Stimulated activated CD4-positive, alpha-beta T cell treated with anti-CD3 and anti-CD28 coated beads, Interleukin-15, amount 100 ng/mL, for 1 hour (primary cell): ENCODE measurements around the gene PLAU.
"Not testable (repeated sequence)": the region's sequence is repeated elsewhere in the genome, so short reads cannot be mapped to it uniquely, and the experiment has no call there.

Experiments
- DNase-seq, 2 donors: peaks; one replicate each; pipeline ENCODE4 v3.0.0-alpha.2; 2020; ENCODE audit warnings: low read depth in 1 of 2, low spot score in 1 of 2

Gene PLAU

DNA sequence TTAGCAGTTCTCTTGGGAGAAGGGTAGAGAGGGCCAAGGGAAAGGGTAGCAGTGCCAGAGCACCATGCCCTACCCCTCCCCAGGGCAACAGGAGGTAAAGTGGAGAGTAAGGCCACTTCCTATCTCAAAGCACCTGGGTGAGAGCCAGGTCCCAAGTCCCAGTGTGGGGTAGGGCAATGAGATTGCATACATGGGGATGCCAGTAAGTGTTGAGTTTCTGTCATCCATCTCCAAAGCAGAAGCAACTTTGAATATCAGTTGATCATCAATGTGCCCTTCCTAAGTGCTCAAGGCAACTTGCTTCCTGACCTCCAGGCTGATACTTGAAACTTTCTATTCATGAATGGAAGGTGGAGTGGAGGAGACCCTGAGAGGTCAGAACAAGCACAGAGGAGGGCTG is 34.4 kb upstream of the PLAU start:
- no peak for DNase-seq

DNA sequence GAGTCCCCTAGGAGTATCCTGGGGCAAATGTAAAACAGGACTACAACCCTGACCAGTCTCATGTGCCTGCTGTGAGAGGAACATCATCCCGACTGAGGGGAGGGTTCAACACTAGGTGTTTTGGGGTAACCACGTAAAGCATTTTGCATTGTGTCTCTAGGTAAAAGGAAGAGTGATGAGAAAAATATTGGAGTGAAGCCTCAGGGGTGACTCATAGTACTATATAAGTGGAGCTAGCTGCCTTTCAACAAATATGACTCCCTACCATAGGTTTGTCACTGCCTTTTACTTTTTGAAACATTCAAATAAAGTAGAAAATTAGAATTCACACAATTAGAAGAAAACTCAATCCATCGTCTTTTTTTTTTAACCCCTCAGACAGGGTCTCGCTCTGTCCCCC is 34.0 kb upstream of the PLAU start:
- no peak for DNase-seq

DNA sequence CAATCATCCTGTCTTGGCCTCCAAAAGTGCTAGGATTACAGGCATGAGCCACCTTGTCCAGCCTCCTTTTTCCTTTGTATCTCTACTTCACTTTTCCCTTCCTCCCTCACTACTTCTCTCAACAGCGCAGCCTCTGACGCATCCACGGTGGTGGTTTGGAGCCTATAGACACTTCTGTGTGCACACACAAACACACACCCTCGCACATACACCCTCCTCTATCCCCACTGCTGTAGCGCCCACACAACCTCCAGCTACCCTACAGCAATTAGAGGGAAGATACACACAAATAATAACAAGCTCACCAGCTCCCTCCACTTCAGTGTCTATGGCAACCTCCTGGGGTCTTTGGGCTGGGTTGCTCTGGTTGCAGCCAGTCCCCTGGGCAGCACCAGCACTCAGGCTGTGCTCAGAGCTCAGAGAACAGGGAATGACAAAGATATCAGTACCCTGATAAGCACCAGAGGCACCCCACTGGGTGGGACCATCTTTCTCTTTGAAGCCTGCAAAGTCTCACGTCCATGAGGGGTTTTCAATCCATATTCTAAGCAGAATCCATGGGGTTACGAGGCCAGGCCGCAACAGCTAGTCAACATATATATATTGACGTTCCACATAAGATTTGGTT is 33.3 kb upstream of the PLAU start:
- no peak for DNase-seq

DNA sequence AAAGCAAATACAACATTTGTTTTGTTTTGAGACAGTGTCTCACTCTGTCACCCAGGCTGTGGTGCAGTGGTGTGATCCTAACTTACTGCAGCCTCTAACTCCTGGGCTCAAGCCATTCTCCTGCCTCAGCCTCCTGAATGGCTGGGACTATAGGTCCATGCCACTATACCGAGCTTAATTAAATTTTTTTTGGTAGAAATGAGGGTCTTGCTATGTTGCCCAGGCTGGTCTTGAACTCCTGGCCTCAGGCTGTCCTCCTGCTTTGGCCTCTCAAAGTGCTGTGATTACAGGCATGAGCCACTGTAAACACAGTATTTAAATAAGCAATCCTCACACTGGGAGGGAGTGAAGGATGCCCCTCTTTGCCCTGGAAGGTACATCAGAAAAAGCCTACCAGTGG is 32.6 kb upstream of the PLAU start:
- no peak for DNase-seq

DNA sequence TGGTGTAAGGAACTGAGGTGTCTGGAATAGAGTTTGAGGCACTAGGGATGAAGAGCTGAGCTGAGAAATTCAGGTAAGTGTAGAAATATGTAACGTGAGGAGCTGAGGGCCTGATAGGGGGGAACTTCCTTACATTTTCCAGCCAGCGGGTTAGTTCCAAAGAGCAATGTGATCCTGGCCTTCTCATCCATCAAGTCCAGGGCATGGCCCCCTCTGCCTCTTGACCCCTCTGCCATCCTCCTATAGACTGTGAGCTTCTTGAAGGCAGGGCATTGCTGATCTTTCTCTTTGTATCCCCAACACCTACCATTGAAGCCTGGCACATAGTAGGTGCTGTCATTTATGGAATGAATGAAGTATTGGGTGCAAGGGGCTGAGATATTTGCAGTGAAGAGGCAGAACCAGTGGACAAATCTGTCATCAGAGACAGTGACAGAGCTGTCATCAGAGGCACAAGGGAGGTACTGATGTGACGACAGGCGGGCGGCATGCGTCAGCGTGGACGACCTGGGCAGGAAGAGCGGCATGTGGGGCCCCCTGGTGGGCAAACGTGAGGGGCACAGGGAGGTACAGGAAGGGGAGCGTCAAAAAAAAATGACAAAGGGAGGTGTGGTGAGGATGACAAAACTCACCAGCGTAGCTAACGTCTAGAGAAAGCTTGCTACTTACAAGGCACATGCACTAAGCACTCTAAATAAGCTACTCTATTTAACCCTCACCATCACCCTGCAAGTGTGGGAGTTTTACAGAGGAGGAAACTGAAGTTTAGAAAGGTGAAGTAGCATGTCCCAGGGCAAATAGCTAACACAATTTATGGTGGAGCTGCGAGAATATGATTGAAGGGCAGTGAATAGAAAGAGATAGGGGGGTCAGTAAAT is 31.4 kb upstream of the PLAU start:
- peak; percentile 87 to 89 for DNase-seq

DNA sequence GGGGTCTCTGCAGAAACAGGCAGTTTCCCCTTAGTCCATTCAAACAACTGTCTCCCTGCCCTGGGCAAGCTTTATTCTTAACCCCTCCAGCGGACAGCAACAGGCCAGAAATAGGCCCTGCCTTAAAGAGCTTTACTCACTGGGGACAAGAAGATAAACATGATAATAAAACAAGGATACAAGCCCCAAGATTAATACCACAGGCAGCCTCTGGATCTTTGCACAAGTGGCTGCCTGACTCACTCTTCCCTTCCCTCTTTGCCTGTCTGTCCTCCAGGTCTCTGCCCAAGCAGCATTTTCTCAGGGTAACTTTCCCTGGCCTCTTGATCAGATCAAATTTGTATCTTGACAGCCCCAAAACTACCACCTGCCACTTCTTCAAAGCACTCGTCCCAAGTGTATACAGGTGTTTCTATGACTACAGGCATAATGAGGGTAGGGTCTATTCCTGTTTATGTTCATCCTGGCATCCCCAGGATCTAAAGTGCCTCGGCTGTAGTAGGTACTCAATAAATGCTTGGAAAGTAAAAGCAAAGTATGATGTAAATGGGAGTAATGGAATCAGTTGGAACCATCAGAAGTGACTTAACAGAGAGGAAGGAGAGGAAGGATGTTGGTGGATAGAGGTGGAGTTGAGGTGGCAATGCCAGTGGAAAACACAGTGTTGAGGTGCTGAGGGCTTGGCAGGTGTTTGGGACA is 29.6 kb upstream of the PLAU start:
- DNase-seq = no peak

DNA sequence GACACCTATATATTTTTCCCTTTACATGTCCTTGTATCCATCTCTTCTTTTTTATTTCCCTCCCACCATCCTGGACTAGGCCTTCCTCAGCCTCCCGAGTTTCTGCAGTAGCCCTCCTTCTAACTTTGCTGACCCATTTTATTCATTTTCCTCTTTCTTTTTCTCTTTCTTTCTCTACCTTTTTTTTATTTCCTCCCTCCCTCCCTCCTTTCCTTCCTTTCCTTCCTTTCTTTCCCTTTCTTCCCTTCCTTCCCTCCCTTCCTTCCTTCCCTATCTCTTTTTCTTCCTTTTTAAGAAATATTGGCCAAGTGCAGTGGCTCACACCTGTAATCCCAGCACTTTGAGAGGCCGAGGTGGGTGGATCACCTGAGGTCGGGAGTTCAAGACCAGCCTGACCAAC is 26.9 kb upstream of the PLAU start:
- DNase-seq = no peak

DNA sequence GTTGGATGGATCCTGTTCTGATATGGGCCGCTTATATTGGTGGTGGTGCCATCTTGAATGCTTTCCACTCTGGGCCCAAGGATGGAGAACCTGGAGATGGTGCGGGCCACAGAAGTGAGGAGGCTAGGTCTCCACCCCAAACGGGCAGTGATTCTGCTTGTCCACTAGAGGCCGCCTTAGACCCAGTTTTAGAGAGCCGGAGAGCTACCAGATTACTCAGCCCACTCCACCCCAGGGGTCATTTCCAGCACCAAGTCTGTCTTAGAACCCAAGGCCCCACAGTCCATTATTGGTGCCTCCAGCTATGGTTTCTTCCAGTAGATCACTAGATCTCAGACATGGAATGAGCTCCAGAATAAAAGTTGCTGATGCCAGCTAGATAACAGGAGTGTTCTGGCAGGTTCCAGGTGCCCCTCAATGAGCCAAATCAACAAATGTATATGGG is 24.8 kb upstream of the PLAU start:
- DNase-seq = peak; percentile 38 to 39

DNA sequence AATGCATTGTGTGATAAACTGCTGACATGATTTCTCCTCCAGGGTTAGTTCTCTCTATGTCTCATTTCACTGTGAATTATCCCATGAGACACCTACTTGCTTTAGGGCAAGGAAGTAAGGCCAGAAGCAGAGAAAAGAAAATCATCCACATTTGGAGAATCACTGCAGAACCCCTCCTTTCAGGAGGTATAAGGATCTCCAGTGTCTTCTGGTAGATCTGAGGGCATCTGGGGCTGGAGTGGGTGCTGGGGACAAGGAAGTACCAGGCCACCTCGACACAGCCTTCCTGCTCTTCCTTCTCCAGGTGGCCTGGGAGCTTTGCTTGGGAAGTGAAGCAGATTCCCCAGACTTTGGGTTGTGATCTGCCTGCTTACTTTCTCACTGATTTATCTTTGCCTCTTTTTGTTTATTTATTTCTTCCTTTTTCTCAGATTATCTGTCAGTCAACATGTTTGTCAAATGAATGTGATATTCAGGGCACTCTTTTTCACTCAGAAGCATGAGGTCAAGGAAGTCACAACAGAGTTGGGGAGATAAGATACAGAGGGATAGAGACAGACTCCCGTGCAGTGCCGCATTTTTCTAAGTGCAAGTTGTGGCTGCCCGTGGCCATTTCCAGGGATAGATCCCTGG is 24.2 kb upstream of the PLAU start:
- no peak for DNase-seq

DNA sequence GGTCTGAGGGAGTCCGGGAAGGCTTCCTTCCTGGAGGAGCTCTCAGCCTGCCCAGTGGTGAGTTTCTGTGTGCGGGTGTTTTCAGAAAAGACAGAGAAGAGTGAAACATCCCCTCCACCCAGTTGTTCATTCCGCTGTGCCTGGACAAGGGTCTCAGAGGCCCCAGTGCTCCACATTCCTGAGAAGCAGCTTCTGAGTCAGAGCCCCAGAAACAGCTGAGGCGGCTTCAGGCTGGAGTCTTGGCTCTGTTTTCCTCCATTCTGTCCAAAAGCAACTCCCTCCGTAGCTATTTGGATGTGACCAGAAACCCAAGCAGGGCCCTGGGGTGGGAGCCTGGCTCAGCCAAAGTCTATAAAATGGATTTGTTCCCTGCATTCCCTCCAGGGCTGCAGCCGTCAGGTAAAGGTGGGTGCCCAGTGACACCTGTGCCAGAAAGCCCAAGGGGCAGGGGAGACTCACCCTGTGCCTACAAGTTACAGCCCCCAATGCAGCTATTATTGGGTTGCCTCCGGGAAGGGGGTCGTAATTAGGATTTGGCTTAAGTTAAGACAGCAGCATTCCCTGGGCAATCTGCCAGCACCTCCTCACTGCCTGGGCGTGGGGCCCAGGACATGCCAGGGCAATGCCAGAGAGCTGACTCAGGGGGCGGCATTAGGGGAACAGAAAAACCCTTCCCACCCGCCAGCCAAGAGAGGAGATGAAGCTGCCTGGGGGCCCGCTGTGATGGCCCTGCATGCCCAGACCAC is 23.5 kb upstream of the PLAU start:
- no peak for DNase-seq

DNA sequence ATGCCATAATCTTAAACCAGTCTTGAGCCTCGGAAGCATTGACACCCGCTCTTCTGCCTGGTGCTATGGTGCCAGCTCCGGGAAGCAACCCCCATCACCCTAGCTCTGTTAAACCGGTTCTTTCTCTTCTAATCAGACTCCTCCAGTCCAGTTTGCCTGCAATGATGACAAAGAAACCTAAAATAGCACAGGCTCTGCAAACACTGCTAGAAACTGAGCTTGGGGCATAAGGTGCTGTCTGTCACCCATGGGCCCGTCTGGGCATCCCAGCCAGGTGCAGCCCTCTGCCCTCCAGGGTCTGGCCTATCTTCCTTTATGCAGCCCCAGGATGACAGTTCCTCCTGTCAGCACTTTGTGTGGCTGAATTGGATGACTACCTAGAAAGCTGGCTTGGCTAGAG is 22.4 kb upstream of the PLAU start:
- no peak for DNase-seq

DNA sequence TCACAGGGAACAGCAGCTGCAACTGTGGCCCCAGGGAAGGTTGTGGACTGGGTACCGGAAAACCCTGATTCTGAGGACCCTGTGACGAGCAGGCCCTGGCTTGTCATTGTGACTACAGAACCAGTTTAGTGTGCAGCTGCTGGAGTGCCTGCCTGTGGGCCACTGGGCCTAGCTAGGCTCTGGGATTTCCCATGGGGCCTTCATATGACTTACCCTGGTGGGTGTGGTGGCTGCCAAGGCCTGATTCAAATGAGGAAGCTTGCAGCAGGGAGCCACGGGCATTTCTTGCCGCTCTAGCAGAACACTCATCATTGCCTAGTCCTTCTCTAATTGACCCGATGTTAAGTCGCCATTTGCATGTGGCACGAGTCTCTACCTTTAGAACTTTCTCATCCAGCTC is 21.9 kb upstream of the PLAU start:
- DNase-seq = no peak

DNA sequence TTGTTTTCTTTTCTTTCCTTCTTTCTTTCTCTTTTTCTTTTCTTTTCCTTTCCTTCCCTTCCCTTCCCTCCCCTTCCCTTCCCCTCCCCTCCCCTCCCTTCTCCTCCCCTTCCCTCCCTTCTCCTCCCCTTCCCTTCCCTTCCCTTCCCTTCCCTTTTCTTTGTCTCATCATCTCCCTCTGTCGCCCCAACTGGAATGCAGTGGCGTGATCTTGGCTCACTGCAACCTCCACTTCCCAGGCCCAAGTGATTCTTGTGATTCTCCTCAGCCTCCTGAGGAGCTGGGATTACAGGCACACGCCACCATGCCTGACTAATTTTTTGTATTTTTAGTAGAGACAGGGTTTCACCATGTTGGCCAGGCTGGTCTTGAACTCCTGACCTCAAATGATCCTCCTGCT is 21.5 kb upstream of the PLAU start:
- not testable (repeated sequence) for DNase-seq

DNA sequence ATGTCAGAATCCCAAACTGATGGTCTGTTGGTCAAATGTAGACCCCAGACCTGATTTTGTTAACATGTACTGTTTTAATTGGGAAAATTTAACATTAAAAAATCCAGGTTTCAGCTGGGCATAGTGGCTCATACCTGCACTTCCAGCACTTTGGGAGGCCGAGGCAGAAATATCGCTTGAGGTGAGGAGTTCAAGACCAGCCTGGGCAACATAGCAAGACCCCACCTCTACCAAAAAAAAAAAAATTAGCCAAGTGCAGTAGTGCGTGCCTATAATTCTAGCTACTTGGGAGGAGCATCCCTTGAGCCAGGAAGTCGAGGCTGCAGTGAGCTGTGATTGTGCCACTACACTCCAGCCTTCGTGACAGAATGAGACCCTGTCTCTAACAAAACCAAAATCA is 20.7 kb upstream of the PLAU start:
- no peak for DNase-seq

DNA sequence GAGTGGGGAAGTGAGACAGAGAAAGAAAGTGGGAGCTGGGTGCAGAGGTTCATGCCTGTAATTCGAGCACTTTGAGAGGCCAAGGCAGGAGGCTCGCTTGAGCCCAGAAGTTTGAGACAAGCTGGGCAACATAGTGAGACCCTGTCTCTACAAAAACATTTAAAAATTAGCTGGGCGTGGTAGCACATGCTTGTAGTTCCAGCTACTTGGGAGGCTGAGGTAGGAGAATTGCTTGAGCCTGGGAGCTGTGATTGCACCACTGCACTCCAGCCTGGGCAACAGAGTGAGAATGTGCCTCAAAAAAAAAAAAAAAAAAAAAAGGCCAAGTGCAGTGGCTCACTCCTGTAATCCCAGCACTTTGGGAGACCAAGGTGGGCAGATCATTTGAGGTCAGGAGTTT is 20.1 kb upstream of the PLAU start:
- not testable (repeated sequence) for DNase-seq

DNA sequence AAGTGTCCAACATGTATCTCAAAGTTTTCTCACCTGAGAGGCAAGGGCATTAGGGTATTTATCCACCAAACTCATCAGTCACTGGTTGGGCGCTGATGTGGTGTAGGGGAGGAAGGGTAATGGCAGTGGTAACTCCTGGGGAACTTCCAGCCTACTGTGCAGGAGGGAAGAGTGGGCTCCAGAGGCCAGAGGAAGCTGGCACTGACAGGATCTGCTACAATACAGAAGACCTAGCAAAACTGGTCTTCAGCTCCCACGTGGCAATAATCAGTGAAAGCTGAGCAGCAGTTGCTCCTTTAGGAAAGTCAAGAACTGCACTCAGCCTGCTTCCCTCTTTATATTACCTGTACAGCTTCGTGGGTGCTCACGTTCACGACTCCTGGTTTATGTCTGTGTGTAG is 19.4 kb upstream of the PLAU start:
- DNase-seq = no peak

DNA sequence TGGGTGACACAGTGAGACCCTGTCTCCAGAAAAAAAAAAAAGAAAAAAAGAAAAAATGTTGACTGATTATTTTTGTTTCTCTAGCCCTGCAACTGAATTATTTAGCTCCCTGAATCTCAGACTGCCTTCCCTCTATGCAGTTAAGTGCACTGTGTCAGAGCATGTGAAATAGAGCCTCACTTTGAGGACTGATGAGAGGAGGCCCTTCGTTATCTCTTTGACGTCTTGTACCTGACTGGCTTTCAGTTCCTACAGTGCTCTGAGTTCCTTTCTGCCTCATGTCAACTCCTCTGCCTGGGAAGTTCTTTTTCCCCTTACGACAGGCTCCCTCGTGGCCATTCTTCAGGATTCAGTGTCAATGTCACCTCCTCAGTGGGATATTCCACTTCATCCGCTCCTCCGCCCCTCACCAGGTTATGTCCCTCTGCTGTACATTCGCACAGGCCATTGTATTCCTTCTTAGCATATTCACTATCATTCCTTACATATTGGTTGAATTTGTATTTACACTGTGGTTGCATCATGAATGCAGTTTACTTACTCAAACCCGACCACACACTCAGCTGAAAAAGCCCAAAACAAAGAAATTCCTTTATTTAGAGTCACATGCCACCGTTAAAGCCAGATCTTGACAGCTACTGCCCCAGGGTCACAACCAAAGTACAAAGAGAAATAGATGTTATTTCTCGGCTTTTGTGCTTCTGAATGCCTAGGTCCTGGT is 18.5 kb upstream of the PLAU start:
- DNase-seq = no peak

DNA sequence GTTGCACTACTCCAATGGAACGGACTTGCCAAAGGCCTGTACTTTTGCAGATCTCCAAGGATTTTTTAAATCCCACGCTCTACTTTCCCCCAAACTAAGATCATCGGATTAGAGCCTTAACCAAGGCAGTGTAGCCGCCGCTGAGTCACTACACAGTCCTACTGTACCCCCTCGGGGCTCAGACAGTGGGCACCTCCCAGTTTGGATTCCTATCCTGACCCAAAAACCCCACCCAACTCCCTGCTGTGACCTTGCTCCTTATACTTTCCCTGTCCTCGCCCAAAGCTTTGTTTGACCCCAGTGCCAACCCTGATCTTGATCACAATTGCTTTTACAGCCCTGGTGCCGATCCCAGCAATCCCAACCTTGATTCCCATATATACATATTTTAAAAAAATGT is 17.5 kb upstream of the PLAU start:
- no peak for DNase-seq

DNA sequence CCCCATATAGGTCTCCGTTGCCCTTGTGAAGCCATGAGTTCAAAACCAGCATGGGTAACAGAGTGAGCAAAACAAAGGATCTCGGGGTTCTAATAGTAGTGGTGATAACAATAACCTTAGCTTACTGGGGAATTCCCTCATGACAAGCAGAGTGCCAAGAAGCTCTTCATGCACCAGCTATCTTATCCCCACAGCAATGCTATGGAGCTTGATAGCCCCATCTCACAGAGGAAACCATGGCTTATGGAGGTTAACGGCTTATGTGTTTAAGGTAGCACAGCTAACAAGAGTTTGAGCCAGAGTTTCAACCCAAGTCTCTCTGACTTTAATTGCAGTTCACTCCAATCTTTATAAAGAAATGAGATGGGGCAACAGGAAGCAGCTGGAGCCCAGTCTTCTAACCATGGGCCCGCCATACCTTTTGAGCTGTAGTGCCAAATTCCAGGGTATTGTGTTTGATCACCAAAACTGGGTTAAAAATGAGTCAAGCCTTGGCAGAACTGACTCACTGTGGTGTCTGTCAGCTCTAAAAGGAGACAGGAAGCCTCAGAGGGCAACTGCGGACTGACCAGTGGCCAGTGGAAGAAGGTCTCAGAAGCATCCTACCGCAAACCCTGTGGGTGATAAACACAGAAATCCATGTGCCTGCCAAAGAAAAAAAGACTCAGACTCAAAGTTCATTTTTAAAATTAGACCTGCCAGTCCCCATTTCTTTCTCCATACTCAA is 16.5 kb upstream of the PLAU start:
- DNase-seq = no peak

DNA sequence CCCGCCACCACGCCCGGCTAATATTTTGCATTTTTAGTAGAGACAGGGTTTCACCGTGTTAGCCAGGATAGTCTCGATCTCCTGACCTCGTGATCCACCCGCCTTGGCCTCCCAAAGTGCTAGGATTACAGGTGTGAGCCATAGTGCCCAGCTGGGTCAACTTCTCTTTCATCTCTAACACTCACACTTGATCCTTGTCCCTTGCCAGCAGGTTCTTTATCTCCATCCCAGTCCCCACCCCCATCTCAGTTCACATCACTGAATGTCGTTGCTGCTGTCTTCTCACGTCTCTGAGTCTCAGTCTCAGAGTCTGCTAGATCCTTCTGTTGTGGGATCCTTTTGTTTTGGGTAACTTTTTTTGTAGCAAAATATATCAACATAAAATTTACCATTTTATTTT is 15.6 kb upstream of the PLAU start:
- DNase-seq = not testable (repeated sequence)
